GM19324 (cell line): ENCODE results near the gene PNLIPRP3.
"Not testable (repeated sequence)": the region's sequence is repeated elsewhere in the genome, so short reads cannot be mapped to it uniquely, and the experiment has no call there.

Experiments used
- ATAC-seq: cut with Tn5 transposase; IDR thresholded peaks from one replicate; pipeline ENCODE4 v1.9.1; 2021; ENCODE audit warnings: mild to moderate bottlenecking, moderate library complexity; ENCODE audit not compliant: unreplicated experiment, low FRiP score

Gene PNLIPRP3

DNA sequence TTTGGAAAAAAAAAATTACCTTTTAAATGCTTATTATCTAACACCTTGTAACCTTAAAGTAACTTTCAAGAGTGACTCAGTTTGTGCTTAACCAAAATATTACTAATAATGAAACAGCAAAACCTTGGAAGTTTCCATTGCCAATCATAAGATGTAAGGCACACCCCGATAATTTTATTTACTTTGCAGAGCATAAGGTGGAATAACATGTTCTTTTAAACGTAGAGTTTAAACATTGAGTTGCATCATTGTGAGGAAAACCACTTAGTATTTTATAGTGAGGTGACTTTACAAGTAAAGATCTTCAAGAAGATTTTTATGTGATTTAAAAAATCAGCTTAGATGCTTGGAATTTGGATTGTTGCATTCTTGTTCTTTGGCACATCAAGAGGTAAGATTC, at the start of gene PNLIPRP3:
Gene PNLIPRP3 (plus strand): TSS at position 177 of the 400 bp plus-strand sequence. CDS start 166 bp downstream, at position 343.
- no peak for ATAC-seq

DNA sequence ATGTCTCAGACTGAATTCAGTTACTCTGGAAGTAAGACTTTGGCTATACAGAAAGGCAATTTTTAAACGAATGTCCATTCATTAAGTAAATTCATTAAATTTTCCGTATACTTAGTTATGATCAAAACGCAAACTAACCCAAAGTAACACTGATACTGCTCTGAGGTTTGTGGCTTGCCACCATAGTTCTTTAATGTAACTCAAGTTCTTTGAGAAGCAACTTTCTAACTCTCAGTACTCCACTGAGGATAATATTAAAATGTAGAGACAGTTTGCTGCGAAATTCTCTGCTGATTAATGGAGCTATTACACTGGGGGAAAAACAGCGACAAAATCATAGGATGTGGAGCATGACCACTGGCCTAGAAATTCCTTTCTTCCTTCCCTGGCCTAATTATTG, 45.4 kb upstream of the PNLIPRP3 start:
- ATAC-seq = no peak

DNA sequence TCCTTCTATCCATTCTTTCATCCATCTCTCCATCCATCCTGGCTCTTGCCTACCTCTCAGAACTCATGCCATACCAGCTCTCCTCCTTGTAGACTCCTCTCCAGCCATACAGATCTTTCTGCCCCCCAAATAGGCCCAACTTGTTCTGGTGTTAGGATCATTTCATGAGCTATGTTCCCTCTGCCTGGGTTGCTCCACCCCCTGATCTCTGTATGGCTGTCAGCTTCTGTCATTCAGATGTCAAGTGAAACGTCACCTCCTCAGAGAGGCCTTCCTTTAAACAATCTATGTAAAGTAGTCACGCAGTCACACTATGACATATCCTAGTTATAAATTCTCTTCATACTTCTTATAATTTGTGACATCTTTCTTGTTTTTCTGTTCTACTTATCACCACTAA, 42.3 kb upstream of the PNLIPRP3 start:
- ATAC-seq = no peak

DNA sequence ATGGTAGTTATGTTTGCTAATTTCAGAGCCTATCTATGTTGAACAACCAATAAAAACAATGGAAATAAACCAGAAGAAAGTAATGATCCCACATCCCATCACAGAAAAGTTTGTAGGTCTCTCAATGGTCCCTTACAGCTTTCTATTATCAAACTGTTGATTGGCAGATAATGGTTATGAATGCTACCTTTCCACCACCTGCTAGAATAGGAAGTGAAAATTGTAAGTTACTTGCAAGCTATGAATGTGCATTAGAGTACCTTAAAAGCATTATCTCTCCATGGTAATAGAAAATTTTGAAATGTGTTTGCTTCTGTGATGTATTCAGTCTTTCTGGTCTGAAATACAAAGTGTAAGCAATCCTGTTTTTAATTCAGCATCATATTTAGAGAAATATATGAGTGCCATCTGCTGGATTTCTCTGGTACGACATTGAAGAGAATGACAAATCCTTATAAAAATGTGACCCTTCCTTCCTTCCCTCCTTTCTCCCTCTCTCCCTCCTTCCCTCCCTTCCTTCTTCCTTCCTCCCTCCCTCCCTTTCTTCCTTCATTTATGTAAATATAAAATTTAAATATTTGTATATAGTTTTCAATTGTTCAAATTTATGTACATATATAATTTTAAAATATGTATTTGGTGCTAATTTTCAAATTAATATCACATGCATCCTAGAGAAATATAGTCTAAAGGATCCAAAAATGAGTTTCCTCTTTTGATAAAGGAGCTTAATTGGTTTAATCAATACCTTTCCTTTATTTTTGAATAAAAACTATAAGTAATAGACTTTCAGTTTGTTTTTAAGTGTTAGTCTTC, 41.4 kb upstream of the PNLIPRP3 start:
- no peak for ATAC-seq

DNA sequence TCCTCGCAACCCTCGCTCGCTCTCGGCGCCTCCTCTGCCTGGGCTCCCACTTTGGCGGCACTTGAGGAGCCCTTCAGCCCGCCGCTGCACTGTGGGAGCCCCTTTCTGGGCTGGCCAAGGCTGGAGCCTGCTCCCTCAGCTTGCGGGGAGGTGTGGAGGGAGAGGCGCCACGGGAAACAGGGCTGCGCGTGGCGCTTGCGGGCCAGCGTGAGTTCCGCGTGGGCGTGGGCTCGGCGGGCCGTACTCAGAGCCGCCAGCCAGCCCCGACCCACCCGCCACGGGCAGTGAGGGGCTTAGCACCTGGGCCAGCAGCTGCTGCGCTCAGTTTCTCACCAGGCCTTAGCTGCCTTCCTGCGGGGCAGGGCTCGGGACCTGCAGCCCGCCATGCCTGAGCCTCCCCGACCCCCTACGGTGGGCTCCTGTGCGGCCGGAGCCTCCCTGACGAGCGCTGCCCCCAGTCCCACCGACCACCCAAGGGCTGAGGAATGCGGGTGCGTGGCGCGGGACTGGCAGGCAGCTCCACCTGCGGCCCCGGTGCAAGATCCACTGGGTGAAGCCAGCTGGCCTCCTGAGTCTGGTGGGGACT, 34.3 kb upstream of the PNLIPRP3 start:
- not testable (repeated sequence) for ATAC-seq

DNA sequence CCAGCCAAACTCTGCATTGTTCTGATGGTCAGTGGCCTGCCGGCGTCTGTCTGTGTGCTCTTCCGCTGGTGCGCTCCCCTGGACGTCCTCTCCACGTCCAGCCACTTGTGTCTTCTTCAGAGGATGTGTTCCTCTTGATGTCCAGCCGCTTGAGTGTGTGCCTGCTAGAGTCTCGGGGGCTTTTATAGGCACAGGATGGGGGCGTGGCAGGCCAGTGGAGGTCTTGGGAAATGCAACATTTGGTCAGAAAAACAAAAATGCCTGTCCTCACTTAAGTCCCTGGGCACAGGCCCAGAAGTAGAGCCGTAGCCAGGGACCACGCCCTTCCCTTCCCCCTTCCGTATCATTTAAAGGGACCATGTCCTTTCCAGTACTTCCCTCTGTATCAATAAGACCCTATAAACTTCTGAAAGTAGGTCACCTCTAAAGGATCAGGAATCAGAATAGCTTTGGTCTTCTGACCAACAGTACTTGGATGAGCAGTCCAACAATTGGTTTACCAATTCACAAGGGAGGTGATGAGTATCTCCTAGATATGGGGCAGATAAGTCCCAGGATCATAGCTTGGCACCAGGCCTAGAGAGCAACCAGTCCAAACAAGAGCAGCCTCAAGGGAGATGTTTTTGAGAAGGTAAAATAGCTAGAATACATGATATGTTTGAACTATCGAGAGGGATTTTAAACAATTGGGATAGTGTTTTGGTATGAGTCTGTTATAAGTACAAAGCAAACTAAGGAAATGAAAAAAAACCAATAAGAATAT, 32.2 kb upstream of the PNLIPRP3 start:
- no peak for ATAC-seq

DNA sequence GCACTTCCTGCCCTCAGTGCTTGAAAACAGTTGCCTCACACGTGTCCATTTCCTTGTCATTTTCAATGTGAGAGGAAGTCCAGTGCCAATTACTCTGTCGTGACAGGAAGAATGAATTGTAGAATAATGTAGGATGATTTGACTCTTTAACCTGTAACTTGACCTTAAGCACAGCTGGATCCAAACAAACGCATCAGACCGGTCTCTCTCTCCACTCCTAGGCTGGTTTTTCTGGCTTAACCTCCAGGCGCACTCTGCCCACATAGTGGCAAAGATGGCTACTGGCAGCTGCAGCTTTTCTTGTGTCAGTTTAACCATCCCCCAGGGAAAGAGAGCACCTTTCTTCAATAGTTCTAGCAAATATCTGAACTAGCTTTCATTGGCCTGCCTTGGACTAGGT, 29.4 kb upstream of the PNLIPRP3 start:
- ATAC-seq = no peak

DNA sequence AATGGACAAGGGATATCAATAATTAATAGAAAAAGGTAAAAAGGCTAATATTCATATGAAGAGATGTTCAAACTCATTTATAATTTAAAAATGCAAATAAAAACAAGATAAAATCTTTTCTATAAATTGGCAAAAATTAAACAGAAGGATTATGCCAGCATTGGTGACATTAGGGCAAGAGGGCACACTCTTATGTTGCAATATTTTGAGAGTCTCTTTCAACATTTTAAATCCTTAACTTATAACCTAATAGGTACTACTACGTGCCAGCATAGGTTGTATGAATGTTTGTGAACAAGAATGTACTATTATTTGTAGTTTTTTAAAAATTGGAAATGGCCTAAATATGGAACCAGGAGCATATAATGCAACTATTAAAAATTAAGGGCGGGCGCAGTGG, 24.8 kb upstream of the PNLIPRP3 start:
- ATAC-seq = no peak

DNA sequence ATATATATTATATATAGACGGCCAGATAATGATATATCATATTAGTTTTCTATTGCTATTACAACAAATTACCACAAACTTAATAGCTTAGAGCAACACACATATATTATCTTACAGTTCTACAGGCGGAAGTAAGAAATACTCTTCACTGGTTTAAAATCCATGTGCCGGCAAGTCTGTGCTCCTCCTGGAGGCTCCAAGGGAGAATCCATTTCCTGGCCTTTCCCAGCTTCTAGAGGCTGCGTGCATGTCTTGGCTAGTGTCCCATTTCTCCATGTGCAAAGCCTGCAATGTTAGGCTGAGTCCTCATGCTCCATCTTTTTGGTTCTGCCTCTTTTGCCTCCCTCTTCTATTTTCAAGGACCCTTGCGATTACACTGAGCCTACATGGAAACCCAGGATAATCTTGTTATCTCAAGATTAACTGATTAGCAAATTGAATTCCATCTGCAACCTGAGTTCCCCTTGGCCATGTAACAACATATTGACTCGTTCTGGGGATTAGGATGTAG, 23.9 kb upstream of the PNLIPRP3 start:
- ATAC-seq = no peak

DNA sequence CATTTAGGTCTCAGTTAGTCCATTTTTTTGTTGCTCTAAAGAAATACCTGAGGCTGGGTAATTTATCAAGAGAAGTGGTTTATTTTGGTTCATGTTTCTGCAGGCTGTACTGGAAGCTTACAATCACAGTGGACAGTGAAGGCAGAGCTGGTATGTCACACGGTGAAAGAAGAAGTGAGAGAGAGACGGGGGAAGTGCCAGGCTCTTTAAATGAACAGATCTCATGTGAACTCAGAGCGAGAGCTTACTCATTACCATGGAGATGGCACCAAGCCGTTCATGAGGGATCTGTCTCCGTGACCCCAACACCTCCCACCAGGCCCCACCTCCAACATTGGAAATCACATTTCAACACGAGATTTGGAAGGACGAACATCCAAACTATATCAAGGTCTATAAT, 18.9 kb upstream of the PNLIPRP3 start:
- no peak for ATAC-seq

DNA sequence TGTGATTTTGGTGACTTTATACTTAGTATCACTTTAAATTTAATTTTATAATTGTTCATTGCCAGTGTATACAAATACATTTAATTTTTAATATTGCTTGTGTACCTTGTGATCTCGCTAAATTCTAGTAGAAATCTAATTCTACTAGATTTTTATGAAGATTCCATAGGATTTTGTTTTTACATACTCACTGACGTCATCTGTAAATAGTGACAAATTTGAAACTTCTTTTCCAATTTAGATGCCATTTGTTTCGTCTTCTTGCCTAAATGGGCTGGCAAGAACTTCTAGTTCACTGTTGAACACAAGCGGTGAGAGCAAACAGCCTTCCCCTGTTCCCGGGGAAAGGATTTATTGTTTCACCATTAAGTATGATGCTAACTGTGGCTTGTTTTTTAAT, 17.3 kb upstream of the PNLIPRP3 start:
- no peak for ATAC-seq

DNA sequence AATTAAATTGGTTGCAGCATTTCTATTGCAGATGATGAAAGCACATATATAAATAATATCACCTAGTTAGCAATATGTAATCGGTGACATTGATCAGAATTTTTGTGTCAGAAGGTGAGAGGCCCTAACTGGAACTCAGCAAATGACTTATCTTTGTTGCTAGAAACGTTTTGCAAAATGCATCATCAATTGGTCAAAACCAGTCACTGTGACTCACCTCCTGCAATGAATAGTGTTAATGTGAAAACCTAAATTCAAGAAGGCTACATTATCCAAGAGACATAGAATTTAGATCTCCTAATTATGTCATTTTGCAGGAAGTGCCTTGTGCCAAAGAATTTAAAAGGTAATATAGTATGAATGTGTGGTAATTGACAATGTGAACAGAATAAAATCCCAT, 9.8 kb upstream of the PNLIPRP3 start:
- ATAC-seq = no peak

DNA sequence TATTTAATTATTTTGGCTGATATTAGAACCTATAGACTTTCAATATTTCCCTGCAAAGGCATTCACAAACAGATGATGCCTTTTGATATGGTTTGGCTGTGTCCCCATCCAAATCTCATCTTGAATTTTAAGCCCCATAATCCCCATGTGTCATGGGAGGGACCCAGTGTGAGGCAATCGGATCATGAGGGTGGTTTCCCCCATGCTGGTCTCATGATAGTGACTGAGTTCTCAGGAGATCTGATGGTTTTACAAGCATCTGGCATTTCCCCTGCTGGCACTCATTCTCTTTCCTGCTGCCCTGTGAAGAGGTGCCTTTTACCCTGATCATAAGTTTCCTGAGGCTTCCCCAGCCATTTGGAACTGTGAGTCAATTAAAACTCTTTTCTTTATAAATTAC, 9.3 kb upstream of the PNLIPRP3 start:
- ATAC-seq = no peak

DNA sequence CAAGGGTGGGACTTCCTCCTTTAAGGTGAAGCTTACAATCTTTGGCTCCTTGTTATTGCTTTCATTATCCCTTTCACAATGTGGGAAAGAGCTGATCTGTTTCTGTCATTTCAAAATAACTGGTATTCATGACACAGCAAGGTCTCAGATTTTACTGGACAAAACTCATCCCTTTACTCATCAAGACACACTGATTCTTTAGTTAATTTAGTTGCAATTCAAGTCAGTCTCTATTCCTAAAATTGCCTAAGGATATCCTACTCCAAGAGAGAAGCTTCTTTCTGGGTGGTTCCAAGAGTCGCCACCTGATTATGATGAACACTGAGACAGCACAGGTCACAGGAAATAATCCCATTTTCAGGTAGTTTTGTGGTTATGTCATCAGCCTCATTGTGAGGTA, 5.8 kb upstream of the PNLIPRP3 start:
- no peak for ATAC-seq

DNA sequence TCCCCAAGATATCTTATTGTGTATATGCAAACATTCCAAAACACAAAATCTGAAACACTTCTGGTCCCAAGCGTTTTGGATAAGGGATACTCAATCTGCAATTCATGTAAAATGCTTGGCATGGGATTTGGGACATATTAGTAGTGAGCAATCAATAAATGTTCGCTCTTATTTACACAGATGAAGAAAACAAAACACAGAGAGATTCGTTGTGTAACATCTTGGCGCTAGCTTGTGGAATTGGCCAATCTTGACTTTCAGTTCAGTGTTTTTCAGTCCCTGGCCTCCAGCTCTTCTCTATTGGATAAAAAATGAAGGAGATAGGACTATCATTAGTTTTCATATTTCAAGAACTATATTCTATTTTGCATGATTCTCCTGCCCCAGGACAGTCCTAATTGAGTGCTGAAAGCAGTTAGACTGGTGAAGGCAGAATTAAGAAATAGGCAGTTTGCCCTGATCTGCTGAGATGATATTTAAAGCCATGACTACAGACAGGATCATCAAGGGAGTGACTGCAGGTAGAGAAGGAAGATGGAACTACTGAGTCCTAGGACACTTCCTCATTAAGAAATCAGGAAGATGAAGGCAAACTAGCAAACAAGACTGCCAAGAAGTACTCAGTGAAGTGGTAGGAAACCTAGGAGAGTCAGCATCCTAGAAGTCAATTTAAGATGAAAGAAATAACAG, 1.8 kb downstream of the PNLIPRP3 start:
- ATAC-seq = no peak

DNA sequence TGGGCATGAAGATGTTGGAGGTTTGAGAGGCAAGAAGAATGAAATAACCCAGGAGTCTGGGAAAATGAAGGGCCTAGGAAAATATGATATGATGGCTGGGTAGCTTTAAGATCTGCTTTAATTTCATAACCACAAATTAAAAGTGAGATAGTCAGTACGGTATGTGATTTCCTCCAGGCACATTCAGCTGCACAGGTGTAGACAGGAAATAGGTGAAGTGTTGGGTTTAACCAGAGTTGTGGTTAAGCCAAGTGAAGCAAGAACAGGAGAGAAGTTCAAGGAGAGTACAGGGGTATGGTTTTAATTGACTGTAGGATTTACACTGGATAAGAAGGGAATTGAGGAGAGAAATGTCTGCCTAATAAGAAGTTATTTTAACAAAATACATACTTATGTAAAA, 2.6 kb downstream of the PNLIPRP3 start:
- no peak for ATAC-seq

DNA sequence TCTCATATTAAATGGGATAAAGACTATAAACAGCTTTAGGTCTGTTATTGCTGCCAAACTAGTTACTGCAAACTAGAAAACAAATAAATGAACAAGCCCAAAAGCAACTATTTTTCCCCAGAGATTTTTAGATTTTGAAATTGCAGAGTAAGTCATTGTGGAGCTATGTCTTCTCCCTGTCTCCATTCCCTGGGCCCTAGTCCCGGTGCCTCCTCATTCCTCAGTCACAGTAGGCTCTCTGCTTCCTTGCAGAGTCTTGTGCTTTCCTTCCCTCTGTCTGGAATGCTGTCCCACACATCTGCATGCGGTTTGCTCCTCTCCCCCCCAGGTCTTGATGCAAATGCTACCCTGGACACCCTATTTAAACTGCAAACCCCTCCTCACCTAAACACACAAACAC, 4.0 kb downstream of the PNLIPRP3 start:
- ATAC-seq = no peak

DNA sequence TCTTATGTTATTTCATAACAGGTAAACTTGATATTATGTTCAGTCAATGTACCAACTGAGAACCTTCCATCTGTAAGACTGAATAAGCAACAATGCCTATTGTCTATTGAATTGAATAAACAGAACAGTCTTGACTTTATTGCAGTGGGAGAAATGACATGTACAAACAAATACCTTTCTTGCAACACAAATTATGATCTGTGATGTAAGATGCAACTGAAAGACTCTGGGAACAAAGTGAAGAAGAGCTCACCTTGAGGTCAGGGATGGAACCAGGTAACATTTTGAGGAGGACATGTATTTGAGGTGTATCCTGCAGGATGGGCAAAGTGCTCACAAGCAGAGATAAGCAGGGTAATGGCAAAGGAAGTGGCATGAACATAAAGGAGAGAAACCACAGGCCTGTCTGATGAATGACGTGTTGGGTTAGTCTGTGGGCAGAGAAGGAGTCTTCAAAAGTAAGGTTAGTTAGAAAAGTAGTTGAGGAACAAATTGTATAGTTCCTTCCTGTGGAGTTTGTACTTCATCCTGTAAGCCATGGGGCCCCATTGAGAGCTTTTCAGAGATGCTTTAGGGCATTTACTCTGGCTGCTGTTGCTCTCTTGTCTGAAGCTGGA, 9.5 kb downstream of the PNLIPRP3 start:
- no peak for ATAC-seq

DNA sequence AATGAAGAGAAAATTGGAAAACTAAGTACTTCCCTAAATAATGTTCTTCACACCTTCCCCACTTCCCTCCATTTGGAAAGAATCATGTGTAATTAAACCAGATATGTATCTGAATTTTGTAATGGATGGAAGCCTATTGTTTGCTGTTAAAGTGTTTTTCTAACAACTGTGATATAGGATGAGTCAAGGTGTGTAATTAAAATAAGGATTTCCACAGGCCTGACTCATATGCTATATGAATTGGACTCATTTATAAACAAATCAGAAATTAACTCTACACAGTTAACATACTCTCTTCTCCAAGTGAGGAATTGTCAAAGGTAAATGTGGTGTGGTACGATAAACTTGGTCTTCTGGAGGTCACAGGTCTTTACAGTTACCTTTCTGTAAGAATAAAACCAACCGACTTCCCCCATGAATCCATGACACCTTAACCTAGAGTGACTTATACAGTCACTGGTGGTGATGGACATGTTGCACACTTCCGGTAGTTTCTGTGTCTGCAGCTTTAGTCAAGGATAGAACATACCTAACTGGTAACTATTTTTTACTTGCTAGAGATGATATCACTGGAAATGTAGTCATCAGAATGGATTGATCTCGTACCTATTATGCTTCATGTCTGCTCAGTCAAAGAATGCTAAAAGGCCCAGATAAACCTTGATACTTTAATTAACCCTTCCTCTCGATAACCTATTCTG, 12.8 kb downstream of the PNLIPRP3 start:
- no peak for ATAC-seq
